ENCODE results near the gene TARM1. TPM values are rescaled to one million over a fixed set of nuclear protein-coding genes. Genes with fewer than 3 reads are reported as not detected.

TARM1 gene
- total and polyA plus RNA-seq, 2 of the 4 experiments (the other 2 are of a cell fraction): not detected

DNA sequence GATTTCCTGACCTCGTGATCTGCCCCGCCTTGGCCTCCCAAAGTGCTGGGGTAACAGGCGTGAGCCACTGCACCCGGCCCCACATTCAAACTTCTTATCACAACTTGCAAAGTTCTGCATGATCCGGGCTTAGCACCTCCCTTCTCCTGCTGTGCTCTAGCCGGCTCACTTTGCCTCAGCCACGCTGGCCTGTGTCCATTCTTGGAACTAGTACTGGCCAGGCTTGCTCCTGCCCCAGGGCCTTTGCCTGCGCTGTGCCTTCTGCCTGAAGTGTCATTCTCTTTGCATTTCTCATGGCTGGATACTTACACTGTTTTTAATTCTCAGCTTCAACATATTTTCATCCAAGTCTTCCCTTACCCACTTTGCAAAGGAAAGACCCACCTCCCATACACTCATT is 59.8 kb downstream of the TARM1 start:
- dilution Hi-C loops (cut with HindIII; ENCODE audit: low sequenced_read_pairs, unreplicated experiment): no loop called here
- 84% methylated on average over 7 of the region's 8 CpGs; no CpG with 5 or more reads in 1 of the 2 experiments for WGBS, 2 experiments (ENCODE audit: extremely low coverage in 2 of 2, insufficient read length in 1 of 2)

More for the DNA sequence above, 59.8 kb downstream of the TARM1 start:
- Histone ChIP-seq H3K23ac (ENCODE audit: low read depth, low read length) (no peak overlapping the region), H3K9me1 (ENCODE audit: insufficient read depth, low read length) (no peaks in the 10 kb centered on the region), H3K4ac (ENCODE audit: low read depth, low read length) (no peak overlapping the region), H4K8ac (ENCODE audit: low read depth in 2 of 2, low read length in 2 of 2) (no peak overlapping the region), H3K9ac (ENCODE audit: low read depth, low read length) (no peak overlapping the region), H3K79me1 (ENCODE audit: low read depth in 1 of 2, low read length in 2 of 2) (no peaks in the 10 kb centered on the region), H2BK5ac (ENCODE audit: low read depth, low read length, poor library complexity, severe bottlenecking) (no peak overlapping the region), H3K4me3 (ENCODE audit: insufficient read depth, low read depth, low read length) (no peak overlapping the region), H3K4me1 (ENCODE audit: control insufficient read depth, insufficient read depth, low read length) (no peaks in the 10 kb centered on the region), H4K20me1 (ENCODE audit: insufficient read depth, low read length) (no peaks in the 10 kb centered on the region; the same call in 1 of the 2 replicates), H3K36me3 (ENCODE audit: control insufficient read depth, insufficient read depth, low read length) (no peaks in the 10 kb centered on the region), H4K91ac (ENCODE audit: insufficient read depth, low read depth, low read length) (no peak overlapping the region; the same call in 1 of the 2 replicates), H3K9me3 (ENCODE audit: control insufficient read depth, insufficient read depth, low read length) (peaks cover 3% of the 10 kb centered on the region; the same call in 1 of the 2 replicates), H3K27ac (ENCODE audit: insufficient read depth, low read length) (no peak overlapping the region), H2BK120ac (ENCODE audit: low read depth, low read length) (no peak overlapping the region), H2AK5ac (ENCODE audit: low read depth, low read length) (no peak overlapping the region; the same call in 1 of the 2 replicates), H2AFZ (replicated peaks; ENCODE audit: low read length, poor library complexity) (no peak overlapping the region), H3K27me3 (ENCODE audit: control insufficient read depth, insufficient read depth, low read length) (no peaks in the 10 kb centered on the region), H3K56ac (ENCODE audit: extremely low read depth, insufficient read depth, low read length) (no peak overlapping the region), H2BK15ac (ENCODE audit: low read depth, low read length) (no peak overlapping the region), H3K18ac (ENCODE audit: low read depth, low read length) (no peak overlapping the region), H3K4me2 (ENCODE audit: low read depth, low read length) (no peak overlapping the region), H2BK20ac (ENCODE audit: low read depth, low read length) (peak overlapping the region; percentile 34; the same call in 1 of the 2 replicates), H2AK9ac (replicated peaks; ENCODE audit: low read depth, low read length, poor library complexity) (no peak overlapping the region), H4K5ac (ENCODE audit: low read depth, low read length) (no peak overlapping the region), H3K14ac (replicated peaks; ENCODE audit: low read depth, low read length) (no peak overlapping the region)
- intact Hi-C loops (cut with micrococcal nuclease) (loop anchor here (10.0 kb wide), 1 partner anchor 827 kb away; the partner anchor contains the start of gene ZNF665), in situ Hi-C loops (cut with MboI; ENCODE audit: low sequenced_read_pairs) (loop anchor here (10.0 kb wide), 1 partner anchor 137 kb away; the partner anchor contains the start of gene PRKCG)
- DNase-seq: no peak
- BruUV-seq (replicated peaks): no TSS peak
- TF ChIP-seq FOS (IDR thresholded peaks at IDR 0.05; ENCODE audit: low read depth, low read length) (no peak), BHLHE40 (IDR thresholded peaks at IDR 0.05; ENCODE audit: low read depth, low read length) (no peak), CHD1 (IDR thresholded peaks at IDR 0.05; ENCODE audit: low read depth, low read length) (no peak), MXI1 (IDR thresholded peaks at IDR 0.05; ENCODE audit: borderline replicate concordance, low read depth, low read length) (no peak), POLR2A (IDR thresholded peaks at IDR 0.05; ENCODE audit: low read depth, low read length) (no peak), MAZ (IDR thresholded peaks at IDR 0.05; ENCODE audit: borderline replicate concordance, low read depth, low read length) (no peak), RFX5 (IDR thresholded peaks at IDR 0.05; ENCODE audit: low read depth, low read length) (no peak), SMC3 (IDR thresholded peaks at IDR 0.05; ENCODE audit: low read depth, low read length) (no peak), NFE2L2 (IDR thresholded peaks at IDR 0.05; ENCODE audit: low read depth, low read length) (no peak), RAD21 (IDR thresholded peaks at IDR 0.05; ENCODE audit: low read length) (no peak), MAFK (IDR thresholded peaks at IDR 0.05; ENCODE audit: low read depth, low read length) (no peak), RCOR1 (IDR thresholded peaks at IDR 0.05; ENCODE audit: insufficient replicate concordance, low read length) (no peak), CEBPB (IDR thresholded peaks at IDR 0.05; ENCODE audit: low read depth, low read length) (no peak)
- TF ChIP-seq, protein P1, sequence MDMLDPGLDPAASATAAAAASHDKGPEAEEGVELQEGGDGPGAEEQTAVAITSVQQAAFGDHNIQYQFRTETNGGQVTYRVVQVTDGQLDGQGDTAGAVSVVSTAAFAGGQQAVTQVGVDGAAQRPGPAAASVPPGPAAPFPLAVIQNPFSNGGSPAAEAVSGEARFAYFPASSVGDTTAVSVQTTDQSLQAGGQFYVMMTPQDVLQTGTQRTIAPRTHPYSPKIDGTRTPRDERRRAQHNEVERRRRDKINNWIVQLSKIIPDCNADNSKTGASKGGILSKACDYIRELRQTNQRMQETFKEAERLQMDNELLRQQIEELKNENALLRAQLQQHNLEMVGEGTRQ (IDR thresholded peaks at IDR 0.05; ENCODE audit: low read depth, low read length): no peak
- TF ChIP-seq, protein P2, sequence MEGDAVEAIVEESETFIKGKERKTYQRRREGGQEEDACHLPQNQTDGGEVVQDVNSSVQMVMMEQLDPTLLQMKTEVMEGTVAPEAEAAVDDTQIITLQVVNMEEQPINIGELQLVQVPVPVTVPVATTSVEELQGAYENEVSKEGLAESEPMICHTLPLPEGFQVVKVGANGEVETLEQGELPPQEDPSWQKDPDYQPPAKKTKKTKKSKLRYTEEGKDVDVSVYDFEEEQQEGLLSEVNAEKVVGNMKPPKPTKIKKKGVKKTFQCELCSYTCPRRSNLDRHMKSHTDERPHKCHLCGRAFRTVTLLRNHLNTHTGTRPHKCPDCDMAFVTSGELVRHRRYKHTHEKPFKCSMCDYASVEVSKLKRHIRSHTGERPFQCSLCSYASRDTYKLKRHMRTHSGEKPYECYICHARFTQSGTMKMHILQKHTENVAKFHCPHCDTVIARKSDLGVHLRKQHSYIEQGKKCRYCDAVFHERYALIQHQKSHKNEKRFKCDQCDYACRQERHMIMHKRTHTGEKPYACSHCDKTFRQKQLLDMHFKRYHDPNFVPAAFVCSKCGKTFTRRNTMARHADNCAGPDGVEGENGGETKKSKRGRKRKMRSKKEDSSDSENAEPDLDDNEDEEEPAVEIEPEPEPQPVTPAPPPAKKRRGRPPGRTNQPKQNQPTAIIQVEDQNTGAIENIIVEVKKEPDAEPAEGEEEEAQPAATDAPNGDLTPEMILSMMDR (conservative IDR thresholded peaks at IDR 0.05; ENCODE audit: low read depth, low read length): no peak
- TF ChIP-seq, protein P3, sequence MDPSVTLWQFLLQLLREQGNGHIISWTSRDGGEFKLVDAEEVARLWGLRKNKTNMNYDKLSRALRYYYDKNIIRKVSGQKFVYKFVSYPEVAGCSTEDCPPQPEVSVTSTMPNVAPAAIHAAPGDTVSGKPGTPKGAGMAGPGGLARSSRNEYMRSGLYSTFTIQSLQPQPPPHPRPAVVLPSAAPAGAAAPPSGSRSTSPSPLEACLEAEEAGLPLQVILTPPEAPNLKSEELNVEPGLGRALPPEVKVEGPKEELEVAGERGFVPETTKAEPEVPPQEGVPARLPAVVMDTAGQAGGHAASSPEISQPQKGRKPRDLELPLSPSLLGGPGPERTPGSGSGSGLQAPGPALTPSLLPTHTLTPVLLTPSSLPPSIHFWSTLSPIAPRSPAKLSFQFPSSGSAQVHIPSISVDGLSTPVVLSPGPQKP (IDR thresholded peaks at IDR 0.05; ENCODE audit: borderline replicate concordance, low read depth, low read length): no peak
- ATAC-seq (ENCODE audit: low read depth): no peak
- ChIA-PET CTCF (no interaction called here), POLR2A (ENCODE audit: unreplicated experiment) (no interaction called here)

Measured in IMR-90 (cell line).